Loucy (cell line): ENCODE measurements around the gene DCAF10.

ENCODE experiments used
- H2AFZ ChIP-seq: fragments of 200-600 bp; sonication (generic); 2 replicates; pipeline ENCODE4 v1.6.0; 2016; ENCODE audit warnings: antibody characterized with exemption, mild to moderate bottlenecking, low read length, moderate library complexity
- H3F3A ChIP-seq: fragments of 200-600 bp; 2 replicates; pipeline ENCODE4 v1.6.0; 2016; ENCODE audit warnings: antibody characterized with exemption, low read depth, mild to moderate bottlenecking
- H3K27me3 ChIP-seq: fragments of 200-600 bp; sonication (generic); 2 replicates; pipeline ENCODE4 v1.6.1; 2014; ENCODE audit warnings: low read length, mild to moderate bottlenecking; ENCODE audit not compliant: insufficient read depth, poor library complexity, severe bottlenecking
- H3K36me3 ChIP-seq: fragments of 200-600 bp; sonication (generic); 2 replicates; pipeline ENCODE4 v1.6.1; 2016; ENCODE audit warnings: low read length; ENCODE audit not compliant: insufficient read depth
- H3K4me1 ChIP-seq: fragments of 200-600 bp; sonication (generic); 2 replicates; pipeline ENCODE4 v1.5.1; 2014; ENCODE audit warnings: low read length, mild to moderate bottlenecking; ENCODE audit not compliant: insufficient read depth, poor library complexity, severe bottlenecking
- H3K4me2 ChIP-seq: fragments of 200-600 bp; sonication (generic); 2 replicates; pipeline ENCODE4 v1.6.0; 2014; ENCODE audit warnings: antibody characterized with exemption, low read length, low read depth, mild to moderate bottlenecking; ENCODE audit not compliant: poor library complexity, severe bottlenecking
- H3K4me3 ChIP-seq: fragments of 200-600 bp; sonication (generic); 2 replicates; pipeline ENCODE4 v1.5.1; 2014; ENCODE audit warnings: low read length, mild to moderate bottlenecking, mixed read lengths; ENCODE audit not compliant: poor library complexity, severe bottlenecking
- H3K79me2 ChIP-seq: fragments of 200-600 bp; sonication (generic); 2 replicates; pipeline ENCODE4 v1.6.1; 2014; ENCODE audit warnings: low read length; ENCODE audit not compliant: insufficient read depth
- H3K9ac ChIP-seq: fragments of 200-600 bp; sonication (generic); 2 replicates; pipeline ENCODE4 v1.6.0; 2014; ENCODE audit warnings: mild to moderate bottlenecking, low read depth, low read length, moderate library complexity; ENCODE audit not compliant: poor library complexity, severe bottlenecking
- H3K9me2 ChIP-seq: fragments of 200-600 bp; sonication (generic); replicated peaks from 2 replicates; pipeline ENCODE4 v1.6.1; 2016; ENCODE audit warnings: low read depth, low read length, mixed read lengths
- H3K9me3 ChIP-seq: fragments of 200-600 bp; sonication (generic); 2 replicates; pipeline ENCODE4 v1.6.1; 2014; ENCODE audit warnings: mild to moderate bottlenecking, antibody characterized with exemption, low read length, low read depth; ENCODE audit not compliant: insufficient read depth
- H4K20me1 ChIP-seq: fragments of 200-600 bp; sonication (generic); 2 replicates; pipeline ENCODE4 v1.6.0; 2014; ENCODE audit warnings: antibody characterized with exemption, low read length, mild to moderate bottlenecking; ENCODE audit not compliant: insufficient read depth, poor library complexity, severe bottlenecking
- EZH2phosphoT487 ChIP-seq: fragments of 200-600 bp; IDR thresholded peaks from 2 replicates; pipeline ENCODE4 v1.6.1; 2018; ENCODE audit warnings: antibody characterized with exemption, mild to moderate bottlenecking, moderate library complexity, borderline replicate concordance
- TF ChIP-seq, protein P1 (sequence below): fragments of 200-600 bp; sonication (generic); conservative IDR thresholded peaks from 2 replicates; pipeline ENCODE4 v1.5.1; 2014; ENCODE audit warnings: mild to moderate bottlenecking, antibody characterized with exemption, low read length

The DCAF10 gene

DNA sequence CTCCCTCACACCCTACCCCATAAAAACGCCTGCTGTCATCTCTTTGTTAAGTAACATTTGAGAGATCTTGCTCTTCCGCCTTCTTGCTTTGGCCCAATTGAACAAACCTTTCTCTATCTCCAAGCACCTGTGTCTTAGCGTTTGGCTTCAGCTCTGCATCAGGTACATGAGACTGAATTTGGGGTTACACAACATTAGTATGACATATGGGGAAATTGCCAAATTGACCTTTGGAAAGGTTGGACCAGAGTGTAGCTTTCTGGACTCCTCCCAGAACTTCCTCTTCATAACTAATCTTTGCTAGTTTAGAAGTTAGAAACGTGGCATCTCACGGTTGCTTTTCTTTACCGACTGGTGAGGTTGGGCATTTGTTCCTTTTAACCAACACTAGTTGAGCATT lies 12.3 kb upstream of the DCAF10 start:
- Histone ChIP-seq H3K9ac (no peak overlapping the region), H3K36me3 (no peaks in the 10 kb centered on the region), H2AFZ (no peak overlapping the region), H3F3A (no peaks in the 10 kb centered on the region), H3K4me3 (no peak overlapping the region), H3K79me2 (peaks cover 13% of the 10 kb centered on the region), H3K9me3 (no peaks in the 10 kb centered on the region), H3K4me1 (peaks cover 14% of the 10 kb centered on the region), H3K9me2 (no peaks in the 10 kb centered on the region), H3K27me3 (peaks cover 91% of the 10 kb centered on the region), H3K4me2 (no peak overlapping the region), H4K20me1 (peaks cover 13% of the 10 kb centered on the region)
- no peak for TF ChIP-seq EZH2phosphoT487
- TF ChIP-seq, protein P1, sequence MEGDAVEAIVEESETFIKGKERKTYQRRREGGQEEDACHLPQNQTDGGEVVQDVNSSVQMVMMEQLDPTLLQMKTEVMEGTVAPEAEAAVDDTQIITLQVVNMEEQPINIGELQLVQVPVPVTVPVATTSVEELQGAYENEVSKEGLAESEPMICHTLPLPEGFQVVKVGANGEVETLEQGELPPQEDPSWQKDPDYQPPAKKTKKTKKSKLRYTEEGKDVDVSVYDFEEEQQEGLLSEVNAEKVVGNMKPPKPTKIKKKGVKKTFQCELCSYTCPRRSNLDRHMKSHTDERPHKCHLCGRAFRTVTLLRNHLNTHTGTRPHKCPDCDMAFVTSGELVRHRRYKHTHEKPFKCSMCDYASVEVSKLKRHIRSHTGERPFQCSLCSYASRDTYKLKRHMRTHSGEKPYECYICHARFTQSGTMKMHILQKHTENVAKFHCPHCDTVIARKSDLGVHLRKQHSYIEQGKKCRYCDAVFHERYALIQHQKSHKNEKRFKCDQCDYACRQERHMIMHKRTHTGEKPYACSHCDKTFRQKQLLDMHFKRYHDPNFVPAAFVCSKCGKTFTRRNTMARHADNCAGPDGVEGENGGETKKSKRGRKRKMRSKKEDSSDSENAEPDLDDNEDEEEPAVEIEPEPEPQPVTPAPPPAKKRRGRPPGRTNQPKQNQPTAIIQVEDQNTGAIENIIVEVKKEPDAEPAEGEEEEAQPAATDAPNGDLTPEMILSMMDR: no peak

DNA sequence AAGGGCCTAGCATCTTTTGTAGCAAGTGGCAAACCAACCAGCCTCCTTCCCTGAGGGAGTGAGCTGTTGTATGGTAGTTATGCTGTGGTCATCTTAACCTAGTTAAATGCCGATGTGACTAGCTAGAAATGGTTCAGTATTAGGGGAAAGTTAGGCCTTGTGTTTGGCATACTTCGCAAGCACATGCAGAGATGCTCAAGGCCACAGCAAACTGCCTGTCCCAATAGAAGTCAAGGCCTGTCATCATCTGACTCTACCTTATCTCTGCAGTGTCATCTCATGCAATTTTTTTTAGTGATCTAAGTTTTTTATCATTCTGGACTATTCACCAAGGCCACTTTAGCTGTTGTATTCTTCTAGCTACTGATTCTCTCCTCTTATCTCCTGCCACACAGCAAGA lies 10.5 kb upstream of the DCAF10 start:
- Histone ChIP-seq H3K9ac (no peak overlapping the region), H3K4me1 (peaks cover 6% of the 10 kb centered on the region), H3F3A (no peaks in the 10 kb centered on the region), H3K36me3 (no peaks in the 10 kb centered on the region), H3K9me2 (no peaks in the 10 kb centered on the region), H3K9me3 (no peaks in the 10 kb centered on the region), H3K4me3 (no peak overlapping the region), H2AFZ (no peak overlapping the region), H3K4me2 (no peak overlapping the region), H4K20me1 (no peaks in the 10 kb centered on the region), H3K79me2 (no peaks in the 10 kb centered on the region), H3K27me3 (peaks cover 100% of the 10 kb centered on the region)
- TF ChIP-seq EZH2phosphoT487: no peak
- TF ChIP-seq, protein P1: no peak

DNA sequence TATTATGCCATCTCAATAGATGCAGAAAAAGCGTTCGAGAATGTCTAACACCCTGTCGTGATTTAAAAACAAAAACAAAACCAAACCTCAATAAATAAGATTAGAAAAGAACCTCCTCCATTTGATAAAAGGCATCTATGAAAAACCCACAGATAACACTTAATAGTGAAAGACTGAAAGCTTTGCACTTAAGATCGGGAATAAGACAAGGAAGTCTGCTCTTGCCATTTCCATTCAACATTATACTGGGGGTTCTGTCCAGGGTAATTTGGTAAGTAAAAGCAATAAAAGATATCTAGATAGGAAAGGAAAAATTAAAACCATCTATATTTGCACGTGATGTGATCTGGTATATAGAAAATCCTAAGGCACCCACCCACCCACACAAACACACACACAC lies 8.5 kb upstream of the DCAF10 start:
- H3K9me2 ChIP-seq: no peaks in the 10 kb centered on the region
- H3K36me3 ChIP-seq: no peaks in the 10 kb centered on the region
- TF ChIP-seq, protein P1: no peak
- no peak for TF ChIP-seq EZH2phosphoT487
- no peak overlapping the region for H3K4me2 ChIP-seq
- no peaks in the 10 kb centered on the region for H3F3A ChIP-seq
- H3K9ac ChIP-seq: no peak overlapping the region
- H3K4me3 ChIP-seq: no peak overlapping the region
- H3K79me2 ChIP-seq: no peaks in the 10 kb centered on the region
- H3K9me3 ChIP-seq: no peaks in the 10 kb centered on the region
- H2AFZ ChIP-seq: no peak overlapping the region
- no peaks in the 10 kb centered on the region for H4K20me1 ChIP-seq
- no peaks in the 10 kb centered on the region for H3K4me1 ChIP-seq
- peaks cover 100% of the 10 kb centered on the region for H3K27me3 ChIP-seq
